ENCODE measurements around the gene CASD1.

CASD1 gene

GRCh38 chr7:94605031-94605430 lies 95.4 kb downstream of the CASD1 start:
- Histone ChIP-seq H3K9ac (ENCODE audit: low read length) (no peak overlapping the region), H3K4me1 (ENCODE audit: low read length) (peaks cover 33% of the 10 kb centered on the region), H3K36me3 (replicated peaks; ENCODE audit: low read depth, low read length) (peaks cover 24% of the 10 kb centered on the region), H3K27me3 (ENCODE audit: low read depth, low read length) (no peaks in the 10 kb centered on the region), H3K27ac (ENCODE audit: low read length) (peak overlapping the region; percentile 29; the same call in 1 of the 2 replicates), H3K79me2 (ENCODE audit: low read length) (no peaks in the 10 kb centered on the region), H4K20me1 (ENCODE audit: insufficient read depth, low read length) (no peaks in the 10 kb centered on the region), H3K4me3 (ENCODE audit: low read length) (peak overlapping the region; percentile 24), H3K9me3 (ENCODE audit: insufficient read depth, low read length) (peaks cover 13% of the 10 kb centered on the region; the same call in 1 of the 2 replicates), H3K4me2 (ENCODE audit: low read length) (peak overlapping the region; percentile 49), H2AFZ (ENCODE audit: low read depth, low read length) (no peak overlapping the region)
- no peak for TF ChIP-seq EZH2phosphoT487 (IDR thresholded peaks at IDR 0.05; ENCODE audit: low read depth)
- no peak for TF ChIP-seq CTCF (IDR thresholded peaks at IDR 0.05; ENCODE audit: low read depth, low read length)

Data from OCI-LY3 (cell line).